ENCODE data around the gene FOXO3. TPM values are rescaled to one million over a fixed set of nuclear protein-coding genes. Genes with fewer than 3 reads are reported as not detected.

FOXO3 gene
- total RNA-seq, 1 donor from 2014 or later, result 37.3 TPM

DNA sequence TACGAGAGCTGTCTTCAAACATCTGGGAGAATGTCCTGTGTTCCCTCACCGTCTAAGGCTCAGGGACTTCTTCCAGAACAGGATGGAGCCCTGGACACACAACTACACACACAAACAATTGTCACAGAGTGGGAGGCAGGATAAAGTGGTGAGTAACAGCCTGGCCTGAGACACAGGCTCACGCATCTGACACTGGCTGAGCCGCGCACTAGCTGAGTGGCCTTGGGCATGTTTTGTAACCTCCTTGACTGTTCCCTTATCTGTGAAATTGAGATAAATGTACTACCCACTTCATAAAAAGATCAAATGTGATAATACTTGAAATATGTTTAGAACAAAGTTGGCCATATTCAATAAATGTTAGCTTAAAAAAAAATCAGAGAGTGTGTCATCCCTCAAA is 155.1 kb downstream of the FOXO3 start:
- no peak overlapping the region for H3K9ac ChIP-seq (ENCODE audit: low read length)
- no peaks in the 10 kb centered on the region for H3K36me3 ChIP-seq (ENCODE audit: insufficient read depth, low read length)
- H3K27me3 Mint-ChIP-seq (ENCODE audit: low read depth, unreplicated experiment), result peaks cover 8% of the 10 kb centered on the region
- H3K4me1 Mint-ChIP-seq (ENCODE audit: low read depth, unreplicated experiment), result peaks cover 2% of the 10 kb centered on the region
- H3K27me3 ChIP-seq (ENCODE audit: insufficient read depth, low read length), result no peaks in the 10 kb centered on the region
- H2AFZ ChIP-seq (ENCODE audit: low read depth, low read length), result no peak overlapping the region
- H3K4me1 ChIP-seq (ENCODE audit: insufficient read depth, low read length), result no peaks in the 10 kb centered on the region
- DNase-seq (ENCODE audit: low read depth), result peak; percentile 25
- H3K4me2 ChIP-seq (ENCODE audit: low read length), result no peak overlapping the region
- H3K36me3 Mint-ChIP-seq (ENCODE audit: low read depth, unreplicated experiment), result no peaks in the 10 kb centered on the region
- no peaks in the 10 kb centered on the region for H3K9me3 ChIP-seq (ENCODE audit: insufficient read depth, low read depth, low read length)
- H3K27ac ChIP-seq (ENCODE audit: low read depth, low read length), result no peak overlapping the region
- H3K9me3 Mint-ChIP-seq (ENCODE audit: unreplicated experiment), result no peaks in the 10 kb centered on the region
- H3K4me3 Mint-ChIP-seq (ENCODE audit: unreplicated experiment), result no peak overlapping the region
- H3K27ac Mint-ChIP-seq (ENCODE audit: unreplicated experiment), result no peak overlapping the region
- no peak overlapping the region for H3K4me3 ChIP-seq (ENCODE audit: insufficient read depth, low read depth, low read length)
- TF ChIP-seq CTCF (IDR thresholded peaks at IDR 0.05; ENCODE audit: insufficient read depth, low read depth, low read length), result no peak
- TF ChIP-seq EZH2 (IDR thresholded peaks at IDR 0.05; ENCODE audit: insufficient read depth, low read length), result no peak
- H3K79me2 ChIP-seq (ENCODE audit: insufficient read depth, low read length), result no peaks in the 10 kb centered on the region
- no peak for FAIRE-seq
- no peaks in the 10 kb centered on the region for H4K20me1 ChIP-seq (ENCODE audit: insufficient read depth, low read length)

- DNase-seq (ENCODE audit: low read depth) (no peak), FAIRE-seq (no peak)
- Histone ChIP-seq H3K27ac (ENCODE audit: low read depth, low read length) (no peak overlapping the region), H4K20me1 (ENCODE audit: insufficient read depth, low read length) (no peaks in the 10 kb centered on the region), H3K4me1 (ENCODE audit: insufficient read depth, low read length) (no peaks in the 10 kb centered on the region), H2AFZ (ENCODE audit: low read depth, low read length) (no peak overlapping the region), H3K4me3 (ENCODE audit: insufficient read depth, low read depth, low read length) (no peak overlapping the region), H3K9me3 (ENCODE audit: insufficient read depth, low read depth, low read length) (no peaks in the 10 kb centered on the region), H3K9ac (ENCODE audit: low read length) (no peak overlapping the region), H3K79me2 (ENCODE audit: insufficient read depth, low read length) (no peaks in the 10 kb centered on the region), H3K27me3 (ENCODE audit: insufficient read depth, low read length) (no peaks in the 10 kb centered on the region), H3K4me2 (ENCODE audit: low read length) (no peak overlapping the region), H3K36me3 (ENCODE audit: insufficient read depth, low read length) (no peaks in the 10 kb centered on the region)
- Mint-ChIP-seq H3K9me3 (ENCODE audit: unreplicated experiment) (no peaks in the 10 kb centered on the region), H3K36me3 (ENCODE audit: low read depth, unreplicated experiment) (no peaks in the 10 kb centered on the region), H3K27ac (ENCODE audit: unreplicated experiment) (no peak overlapping the region), H3K27me3 (ENCODE audit: low read depth, unreplicated experiment) (peaks cover 9% of the 10 kb centered on the region), H3K4me3 (ENCODE audit: unreplicated experiment) (no peak overlapping the region), H3K4me1 (ENCODE audit: low read depth, unreplicated experiment) (peaks cover 4% of the 10 kb centered on the region)
- TF ChIP-seq CTCF (IDR thresholded peaks at IDR 0.05; ENCODE audit: insufficient read depth, low read depth, low read length), result no peak
- no peak for TF ChIP-seq EZH2 (IDR thresholded peaks at IDR 0.05; ENCODE audit: insufficient read depth, low read length)
Observed at GRCh38 chr6:108716801-108717791, 156.4 kb downstream of the FOXO3 start.

DNA sequence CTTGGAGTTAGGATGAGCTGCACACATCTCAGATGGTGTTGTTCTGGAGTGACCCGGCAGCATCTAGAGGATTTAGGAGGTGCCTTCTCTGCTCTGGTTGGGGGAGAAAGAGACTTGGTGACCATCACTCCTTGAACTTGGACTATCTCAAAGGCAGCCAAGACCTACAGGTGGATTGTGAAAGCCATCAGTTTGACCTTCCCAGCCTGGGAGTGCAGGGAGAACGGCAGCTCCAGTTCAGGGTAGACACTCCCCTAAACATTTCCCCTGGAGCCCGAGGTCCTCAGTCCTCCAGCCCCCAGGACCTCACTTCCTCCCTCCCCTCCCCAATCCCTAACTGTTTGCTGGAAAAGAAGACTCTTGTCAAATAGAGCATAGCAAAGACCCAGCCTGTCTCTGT is 158.8 kb downstream of the FOXO3 start:
- Histone ChIP-seq H3K27me3 (ENCODE audit: insufficient read depth, low read length) (no peaks in the 10 kb centered on the region), H3K27ac (ENCODE audit: low read depth, low read length) (no peak overlapping the region), H3K36me3 (ENCODE audit: insufficient read depth, low read length) (no peaks in the 10 kb centered on the region), H3K4me3 (ENCODE audit: insufficient read depth, low read depth, low read length) (no peak overlapping the region), H2AFZ (ENCODE audit: low read depth, low read length) (no peak overlapping the region), H3K9ac (ENCODE audit: low read length) (no peak overlapping the region), H3K4me2 (ENCODE audit: low read length) (no peak overlapping the region), H4K20me1 (ENCODE audit: insufficient read depth, low read length) (no peaks in the 10 kb centered on the region), H3K9me3 (ENCODE audit: insufficient read depth, low read depth, low read length) (no peaks in the 10 kb centered on the region), H3K79me2 (ENCODE audit: insufficient read depth, low read length) (no peaks in the 10 kb centered on the region), H3K4me1 (ENCODE audit: insufficient read depth, low read length) (no peaks in the 10 kb centered on the region)
- H3K27ac Mint-ChIP-seq (ENCODE audit: unreplicated experiment), result no peak overlapping the region
- H3K9me3 Mint-ChIP-seq (ENCODE audit: unreplicated experiment), result no peaks in the 10 kb centered on the region
- DNase-seq (ENCODE audit: low read depth) (no peak), FAIRE-seq (no peak)
- H3K36me3 Mint-ChIP-seq (ENCODE audit: low read depth, unreplicated experiment), result no peaks in the 10 kb centered on the region
- peaks cover 7% of the 10 kb centered on the region for H3K27me3 Mint-ChIP-seq (ENCODE audit: low read depth, unreplicated experiment)
- H3K4me3 Mint-ChIP-seq (ENCODE audit: unreplicated experiment), result no peak overlapping the region
- TF ChIP-seq CTCF (IDR thresholded peaks at IDR 0.05; ENCODE audit: insufficient read depth, low read depth, low read length) (no peak), EZH2 (IDR thresholded peaks at IDR 0.05; ENCODE audit: insufficient read depth, low read length) (no peak)
- peaks cover 4% of the 10 kb centered on the region for H3K4me1 Mint-ChIP-seq (ENCODE audit: low read depth, unreplicated experiment)
